Lower leg skin (tissue), 3 donors: ENCODE data around the gene DFFB.

Source experiments
- POLR2A ChIP-seq, 2 donors: fragments of 450-650 bp; IDR thresholded peaks; one replicate each; pipeline ENCODE4 v1.6.1; 2016 to 2017; ENCODE audit warnings: antibody characterized with exemption in 2 of 2, mild to moderate bottlenecking in 1 of 2, moderate library complexity in 1 of 2
- TF ChIP-seq, protein P1 (sequence below), 3 donors: fragments of 450-650 bp; IDR thresholded peaks; one replicate each; pipeline ENCODE4 v1.5.1; 2016; ENCODE audit warnings: antibody characterized with exemption in 3 of 3, mild to moderate bottlenecking in 3 of 3, moderate library complexity in 2 of 3

DNA sequence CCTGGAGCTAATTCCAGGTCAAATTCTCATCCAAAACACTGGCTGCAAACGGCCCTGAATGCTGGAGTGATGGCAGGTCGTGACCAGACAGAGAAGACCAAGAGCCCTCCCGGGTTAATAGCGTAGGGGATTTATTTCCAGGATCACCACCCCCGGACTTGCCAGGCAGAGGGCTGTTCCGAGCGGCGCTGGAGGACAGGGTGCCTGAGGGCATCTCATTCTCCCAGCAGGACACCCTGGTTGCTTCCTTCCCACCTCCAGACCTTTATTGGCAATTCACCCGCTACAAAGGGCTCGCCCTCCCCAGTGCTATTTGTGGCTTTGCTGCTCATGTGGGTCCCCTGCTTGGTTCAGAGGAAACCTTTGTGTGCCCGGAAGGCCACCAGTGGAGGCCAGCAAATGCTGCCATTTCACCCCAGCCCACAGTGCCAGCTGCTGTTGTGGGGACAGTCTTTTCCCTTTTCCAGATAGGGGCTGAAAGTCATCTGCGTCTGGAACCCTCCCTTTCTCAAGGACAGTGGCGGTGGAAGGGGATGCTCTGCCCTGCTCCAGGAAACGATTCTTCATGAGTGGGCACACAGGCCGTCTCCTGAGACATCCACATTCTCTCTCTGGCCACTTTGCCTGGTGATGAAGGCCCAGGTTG lies 61.8 kb downstream of the DFFB start:
- TF ChIP-seq, protein P1, sequence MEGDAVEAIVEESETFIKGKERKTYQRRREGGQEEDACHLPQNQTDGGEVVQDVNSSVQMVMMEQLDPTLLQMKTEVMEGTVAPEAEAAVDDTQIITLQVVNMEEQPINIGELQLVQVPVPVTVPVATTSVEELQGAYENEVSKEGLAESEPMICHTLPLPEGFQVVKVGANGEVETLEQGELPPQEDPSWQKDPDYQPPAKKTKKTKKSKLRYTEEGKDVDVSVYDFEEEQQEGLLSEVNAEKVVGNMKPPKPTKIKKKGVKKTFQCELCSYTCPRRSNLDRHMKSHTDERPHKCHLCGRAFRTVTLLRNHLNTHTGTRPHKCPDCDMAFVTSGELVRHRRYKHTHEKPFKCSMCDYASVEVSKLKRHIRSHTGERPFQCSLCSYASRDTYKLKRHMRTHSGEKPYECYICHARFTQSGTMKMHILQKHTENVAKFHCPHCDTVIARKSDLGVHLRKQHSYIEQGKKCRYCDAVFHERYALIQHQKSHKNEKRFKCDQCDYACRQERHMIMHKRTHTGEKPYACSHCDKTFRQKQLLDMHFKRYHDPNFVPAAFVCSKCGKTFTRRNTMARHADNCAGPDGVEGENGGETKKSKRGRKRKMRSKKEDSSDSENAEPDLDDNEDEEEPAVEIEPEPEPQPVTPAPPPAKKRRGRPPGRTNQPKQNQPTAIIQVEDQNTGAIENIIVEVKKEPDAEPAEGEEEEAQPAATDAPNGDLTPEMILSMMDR (IDR thresholded peaks at IDR 0.05): no peak
- TF ChIP-seq POLR2A (IDR thresholded peaks at IDR 0.05): no peak
